GM23338 (cell line): ENCODE results near the gene ULK4.

Experiments used
- CREB1 ChIP-seq: fragments of 250-450 bp; sonication (Bioruptor Pico); IDR thresholded peaks from 2 replicates; pipeline ENCODE4 v1.5.0; 2020; ENCODE audit warnings: low read depth, mild to moderate bottlenecking, moderate library complexity
- EZH2 ChIP-seq: fragments of 200-600 bp; sonication (generic); IDR thresholded peaks from one replicate; pipeline ENCODE4 v1.8.0; 2017; ENCODE audit warnings: antibody characterized with exemption, mild to moderate bottlenecking, low read depth; ENCODE audit not compliant: unreplicated experiment
- EZH2phosphoT487 ChIP-seq: fragments of 200-600 bp; sonication (generic); IDR thresholded peaks from one replicate; pipeline ENCODE4 v1.8.1; 2018; ENCODE audit warnings: antibody characterized with exemption; ENCODE audit not compliant: unreplicated experiment
- POLR2AphosphoS5 ChIP-seq: IDR thresholded peaks from 2 replicates; pipeline ENCODE4 v1.6.1; 2016; ENCODE audit warnings: antibody characterized with exemption, low read depth
- TF ChIP-seq, protein P1 (sequence below), 2 experiments: fragments of 200-600 bp in 1 of 2; sonication (generic) in 1 of 2; conservative IDR thresholded peaks; 2 replicates each; pipeline versions ENCODE4 v1.5.1 to v1.6.1; 2016 to 2017; ENCODE audit warnings: antibody characterized with exemption in 2 of 2, low read depth in 2 of 2, mild to moderate bottlenecking in 2 of 2, moderate library complexity in 1 of 2
- TF ChIP-seq, protein P2 (sequence below): IDR thresholded peaks from one replicate; pipeline ENCODE4 v1.6.1; 2018; ENCODE audit warnings: antibody characterized with exemption; ENCODE audit not compliant: unreplicated experiment

DNA sequence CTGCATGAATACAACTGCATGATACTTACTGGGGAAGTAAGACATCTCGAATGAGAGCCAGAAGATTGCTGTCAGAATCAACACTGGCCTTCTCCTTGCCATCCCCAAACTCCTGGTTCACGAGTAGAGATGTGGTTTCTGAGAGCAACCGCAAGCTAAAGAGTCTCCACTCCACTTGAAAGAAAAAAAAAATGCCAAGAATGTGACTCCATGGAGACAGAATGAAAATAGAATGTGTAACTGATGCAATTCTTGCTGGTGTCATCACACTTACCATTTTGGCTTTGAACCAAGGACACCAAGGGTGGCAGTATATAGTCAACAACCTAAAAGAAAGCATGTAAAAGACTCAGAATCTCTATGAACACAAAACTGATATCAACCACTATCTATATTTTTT, 280.4 kb downstream of the ULK4 start:
- TF ChIP-seq, protein P1, sequence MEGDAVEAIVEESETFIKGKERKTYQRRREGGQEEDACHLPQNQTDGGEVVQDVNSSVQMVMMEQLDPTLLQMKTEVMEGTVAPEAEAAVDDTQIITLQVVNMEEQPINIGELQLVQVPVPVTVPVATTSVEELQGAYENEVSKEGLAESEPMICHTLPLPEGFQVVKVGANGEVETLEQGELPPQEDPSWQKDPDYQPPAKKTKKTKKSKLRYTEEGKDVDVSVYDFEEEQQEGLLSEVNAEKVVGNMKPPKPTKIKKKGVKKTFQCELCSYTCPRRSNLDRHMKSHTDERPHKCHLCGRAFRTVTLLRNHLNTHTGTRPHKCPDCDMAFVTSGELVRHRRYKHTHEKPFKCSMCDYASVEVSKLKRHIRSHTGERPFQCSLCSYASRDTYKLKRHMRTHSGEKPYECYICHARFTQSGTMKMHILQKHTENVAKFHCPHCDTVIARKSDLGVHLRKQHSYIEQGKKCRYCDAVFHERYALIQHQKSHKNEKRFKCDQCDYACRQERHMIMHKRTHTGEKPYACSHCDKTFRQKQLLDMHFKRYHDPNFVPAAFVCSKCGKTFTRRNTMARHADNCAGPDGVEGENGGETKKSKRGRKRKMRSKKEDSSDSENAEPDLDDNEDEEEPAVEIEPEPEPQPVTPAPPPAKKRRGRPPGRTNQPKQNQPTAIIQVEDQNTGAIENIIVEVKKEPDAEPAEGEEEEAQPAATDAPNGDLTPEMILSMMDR (conservative IDR thresholded peaks at IDR 0.05; ENCODE audit: low read depth in 2 of 2), result no peak
- TF ChIP-seq, protein P2, sequence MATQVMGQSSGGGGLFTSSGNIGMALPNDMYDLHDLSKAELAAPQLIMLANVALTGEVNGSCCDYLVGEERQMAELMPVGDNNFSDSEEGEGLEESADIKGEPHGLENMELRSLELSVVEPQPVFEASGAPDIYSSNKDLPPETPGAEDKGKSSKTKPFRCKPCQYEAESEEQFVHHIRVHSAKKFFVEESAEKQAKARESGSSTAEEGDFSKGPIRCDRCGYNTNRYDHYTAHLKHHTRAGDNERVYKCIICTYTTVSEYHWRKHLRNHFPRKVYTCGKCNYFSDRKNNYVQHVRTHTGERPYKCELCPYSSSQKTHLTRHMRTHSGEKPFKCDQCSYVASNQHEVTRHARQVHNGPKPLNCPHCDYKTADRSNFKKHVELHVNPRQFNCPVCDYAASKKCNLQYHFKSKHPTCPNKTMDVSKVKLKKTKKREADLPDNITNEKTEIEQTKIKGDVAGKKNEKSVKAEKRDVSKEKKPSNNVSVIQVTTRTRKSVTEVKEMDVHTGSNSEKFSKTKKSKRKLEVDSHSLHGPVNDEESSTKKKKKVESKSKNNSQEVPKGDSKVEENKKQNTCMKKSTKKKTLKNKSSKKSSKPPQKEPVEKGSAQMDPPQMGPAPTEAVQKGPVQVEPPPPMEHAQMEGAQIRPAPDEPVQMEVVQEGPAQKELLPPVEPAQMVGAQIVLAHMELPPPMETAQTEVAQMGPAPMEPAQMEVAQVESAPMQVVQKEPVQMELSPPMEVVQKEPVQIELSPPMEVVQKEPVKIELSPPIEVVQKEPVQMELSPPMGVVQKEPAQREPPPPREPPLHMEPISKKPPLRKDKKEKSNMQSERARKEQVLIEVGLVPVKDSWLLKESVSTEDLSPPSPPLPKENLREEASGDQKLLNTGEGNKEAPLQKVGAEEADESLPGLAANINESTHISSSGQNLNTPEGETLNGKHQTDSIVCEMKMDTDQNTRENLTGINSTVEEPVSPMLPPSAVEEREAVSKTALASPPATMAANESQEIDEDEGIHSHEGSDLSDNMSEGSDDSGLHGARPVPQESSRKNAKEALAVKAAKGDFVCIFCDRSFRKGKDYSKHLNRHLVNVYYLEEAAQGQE, result no peak
- TF ChIP-seq POLR2AphosphoS5, result no peak
- TF ChIP-seq EZH2phosphoT487, result no peak
- no peak for TF ChIP-seq EZH2
- no peak for TF ChIP-seq CREB1 (CRISPR knock-in tag)
